Measurements from ENCODE around the gene RPS15.

RPS15 gene

DNA sequence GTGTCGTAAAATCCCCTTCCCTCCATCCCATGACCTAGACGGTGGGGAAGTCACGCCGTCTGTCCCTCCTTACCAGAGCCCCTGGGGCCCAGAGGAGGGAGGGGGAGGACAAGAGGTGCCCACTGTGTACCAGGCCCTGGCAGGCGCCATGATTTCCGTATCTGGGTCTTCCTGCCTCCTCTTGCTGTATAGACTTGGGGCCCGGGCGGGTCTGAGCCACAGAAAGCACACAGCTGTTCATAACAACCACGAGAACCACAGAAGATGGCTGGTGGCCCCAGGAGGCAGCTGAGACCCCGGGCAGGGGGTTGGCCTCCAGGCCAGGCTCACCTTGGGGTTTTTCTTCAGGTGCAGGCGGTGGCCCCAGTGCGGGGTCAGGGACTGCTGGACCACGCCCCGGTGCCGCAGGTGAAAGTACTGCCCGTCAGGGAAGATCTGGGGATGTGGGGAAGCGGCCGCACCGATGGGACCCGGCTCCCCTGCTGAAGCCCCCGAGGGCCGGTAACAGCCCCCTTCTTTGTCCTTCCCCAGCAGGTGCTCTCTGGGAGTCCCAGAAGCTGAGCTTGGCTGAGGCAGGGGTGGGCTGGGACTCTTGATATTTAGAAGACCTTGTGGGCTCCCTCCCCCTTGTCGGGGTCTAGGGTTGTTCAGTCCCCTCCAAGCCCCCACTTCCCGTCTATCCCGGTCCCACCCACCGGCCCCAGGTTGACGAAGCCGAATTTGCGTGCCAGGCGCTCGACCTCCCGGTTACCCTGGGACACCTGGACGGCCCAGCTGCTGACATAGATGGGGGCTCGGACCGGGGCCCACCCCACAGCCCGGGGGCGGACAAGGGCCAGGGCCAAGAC lies 51.5 kb downstream of the RPS15 start:
- DNase-seq = no peak

Data from fibroblast of skin of right biceps (primary cell).